ENCODE data around the gene DNMT1. TPM values are rescaled to one million over a fixed set of nuclear protein-coding genes. Genes with fewer than 3 reads are reported as not detected.
"Not testable (repeated sequence)": the region's sequence is repeated elsewhere in the genome, so short reads cannot be mapped to it uniquely, and the experiment has no call there.

The DNMT1 gene
- total RNA-seq, 1 donor from 2014 or later: 39.4 TPM

GRCh38 chr19:10184636-10185035, 10.1 kb downstream of the DNMT1 start:
- no peak for DNase-seq (ENCODE audit: low read depth, low spot score)

- DNase-seq (ENCODE audit: low read depth, low spot score): no peak
Measured at GRCh38 chr19:10183926-10184325, 10.8 kb downstream of the DNMT1 start.

DNA sequence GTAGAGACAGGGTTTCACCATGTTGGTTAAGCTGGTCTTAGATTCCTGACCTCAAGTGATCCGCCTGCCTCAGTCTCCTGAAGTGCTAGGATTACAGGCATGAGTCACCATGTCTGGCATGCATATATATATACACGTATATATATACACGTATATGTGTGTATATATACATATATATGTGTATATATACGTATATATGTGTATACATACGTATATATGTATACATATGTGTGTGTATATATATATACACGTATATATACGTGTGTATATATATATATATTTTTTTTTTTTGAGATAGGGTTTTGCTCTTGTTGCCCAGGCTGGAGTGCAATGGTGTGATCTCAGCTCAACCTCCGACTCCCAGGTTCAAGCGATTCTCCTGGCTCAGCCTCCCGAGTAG, 11.9 kb downstream of the DNMT1 start:
- DNase-seq (ENCODE audit: low read depth, low spot score): no peak

DNA sequence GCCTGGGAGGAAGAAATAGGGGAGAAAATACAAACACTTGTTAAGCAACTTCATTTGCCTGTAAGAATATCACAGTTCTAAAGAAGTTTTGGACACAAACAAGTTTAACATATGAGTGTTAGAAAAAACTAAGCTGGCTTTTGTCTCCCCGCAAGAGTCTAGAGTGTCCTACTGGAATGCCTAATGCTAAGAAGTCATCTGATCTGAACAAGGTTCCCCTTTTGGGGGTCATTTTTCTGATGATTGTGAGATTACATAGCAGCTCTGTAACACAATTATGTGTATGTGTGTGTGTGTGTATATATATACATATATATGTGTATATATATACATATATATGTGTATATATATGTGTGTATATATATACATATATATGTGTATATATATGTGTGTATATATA, 12.7 kb downstream of the DNMT1 start:
- no peak for DNase-seq (ENCODE audit: low read depth, low spot score)

DNA sequence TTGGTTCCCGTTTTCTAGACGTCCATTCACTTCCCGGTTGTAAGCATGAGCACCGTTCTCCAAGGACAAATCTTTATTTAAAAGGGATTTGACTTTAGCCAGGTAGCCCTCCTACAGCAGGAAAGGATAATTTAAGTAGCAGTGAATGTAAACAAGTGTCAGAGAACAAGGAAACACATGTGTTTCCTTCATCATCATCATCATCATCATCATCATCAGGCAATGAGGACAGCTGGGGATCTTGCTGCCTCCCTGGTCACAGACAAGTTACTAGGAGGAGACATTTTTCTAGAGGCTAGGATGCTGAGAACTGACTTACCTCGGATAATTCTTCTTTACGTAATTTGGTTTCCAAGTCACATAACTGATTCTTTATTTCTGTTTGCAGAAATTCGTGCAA, 14.3 kb downstream of the DNMT1 start:
- DNase-seq (ENCODE audit: low read depth, low spot score): no peak

GRCh38 chr19:10180024-10180423, 14.7 kb downstream of the DNMT1 start:
- not testable (repeated sequence) for DNase-seq (ENCODE audit: low read depth, low spot score)

GRCh38 chr19:10173527-10173926, 21.2 kb downstream of the DNMT1 start:
- no peak for DNase-seq (ENCODE audit: low read depth, low spot score)

- no peak for DNase-seq (ENCODE audit: low read depth, low spot score)
Measured at GRCh38 chr19:10168386-10168948, 26.3 kb downstream of the DNMT1 start.

GRCh38 chr19:10167459-10167858, 27.3 kb downstream of the DNMT1 start:
- no peak for DNase-seq (ENCODE audit: low read depth, low spot score)

GRCh38 chr19:10166501-10166900, 28.3 kb downstream of the DNMT1 start:
- DNase-seq (ENCODE audit: low read depth, low spot score): not testable (repeated sequence)

DNA sequence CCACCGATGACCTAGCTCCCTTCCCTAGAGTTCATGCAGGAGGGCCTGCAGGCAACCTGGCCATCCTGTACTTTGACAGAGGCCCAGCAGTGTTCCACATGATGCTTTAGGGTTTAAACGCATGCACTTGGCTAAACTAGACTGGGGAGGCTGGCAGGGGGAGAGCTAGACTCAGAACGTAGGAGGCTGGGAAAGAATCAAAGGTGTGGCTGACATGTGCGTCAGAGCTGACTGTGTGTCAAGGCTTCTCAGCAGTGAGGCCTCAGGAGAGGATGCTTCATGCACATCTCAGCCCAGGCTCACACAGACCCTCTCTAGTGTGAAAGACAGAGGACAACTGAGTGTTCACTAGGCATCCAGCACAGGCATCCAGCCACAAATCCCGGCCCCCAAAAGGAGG, 28.7 kb downstream of the DNMT1 start:
- no peak for DNase-seq (ENCODE audit: low read depth, low spot score)

DNA sequence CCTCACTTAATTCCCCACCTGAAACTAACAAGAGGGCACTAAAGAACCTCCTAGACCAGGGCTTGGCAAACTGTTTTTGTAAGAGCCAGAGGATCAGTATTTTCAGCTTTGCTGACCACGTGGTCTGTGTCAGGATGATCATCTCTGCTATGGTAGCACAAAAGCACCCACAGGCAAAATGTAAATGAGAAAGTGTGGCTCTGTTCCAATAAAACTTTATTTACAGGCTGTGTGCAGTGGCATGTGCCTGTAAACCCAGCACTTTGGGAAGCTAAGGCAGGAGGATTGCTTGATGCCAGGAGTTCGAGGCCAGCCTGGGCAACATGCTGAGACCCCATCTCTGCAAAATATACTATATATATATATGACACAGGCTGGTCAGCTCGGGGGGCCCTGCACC, 31.2 kb downstream of the DNMT1 start:
- no peak for DNase-seq (ENCODE audit: low read depth, low spot score)

- no peak for DNase-seq (ENCODE audit: low read depth, low spot score)
Measured at GRCh38 chr19:10159610-10160009, 35.1 kb downstream of the DNMT1 start.

- DNase-seq (ENCODE audit: low read depth, low spot score): no peak
Measured at GRCh38 chr19:10158485-10158884, 36.3 kb downstream of the DNMT1 start.

GRCh38 chr19:10158071-10158470, 36.7 kb downstream of the DNMT1 start:
- no peak for DNase-seq (ENCODE audit: low read depth, low spot score)

DNA sequence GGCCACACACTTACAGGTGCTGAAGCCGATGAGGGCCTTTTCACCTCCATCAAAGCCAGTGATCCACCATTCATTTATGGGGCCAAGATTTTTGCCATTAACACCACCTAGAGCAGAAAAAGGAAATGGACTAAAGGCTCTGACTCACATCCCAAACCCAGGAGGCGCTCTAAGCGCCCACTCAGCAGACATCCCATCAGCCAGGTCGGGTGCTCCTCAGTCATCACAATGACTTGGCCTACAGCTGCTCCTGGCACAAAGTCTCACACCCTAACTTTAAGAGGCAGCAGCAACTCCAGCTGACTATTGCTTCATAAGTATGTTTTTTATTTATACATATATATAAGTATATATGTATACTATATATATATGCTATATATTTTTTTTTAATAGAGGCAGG, 38.9 kb downstream of the DNMT1 start:
- no peak for DNase-seq (ENCODE audit: low read depth, low spot score)

- DNase-seq (ENCODE audit: low read depth, low spot score): no peak
Measured at GRCh38 chr19:10152100-10152499, 42.7 kb downstream of the DNMT1 start.

DNA sequence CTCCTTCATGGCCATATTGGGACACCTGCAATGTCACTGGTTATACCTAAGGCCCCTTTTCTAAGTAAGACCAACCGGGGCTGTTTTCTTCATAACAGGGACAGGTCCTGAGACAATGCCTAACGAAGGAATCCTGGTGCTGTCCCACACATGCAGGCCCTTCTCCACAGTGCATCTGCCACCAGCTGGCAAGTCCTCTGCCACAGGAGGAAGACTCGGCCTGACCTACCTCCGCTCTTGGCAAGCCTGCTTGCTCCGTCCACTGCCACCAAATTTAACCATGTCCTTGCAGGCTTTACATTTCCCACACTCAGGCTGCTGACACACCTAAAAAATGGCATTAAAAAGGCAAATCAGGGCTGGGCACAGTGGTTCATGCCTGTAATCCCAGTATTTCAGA, 43.2 kb downstream of the DNMT1 start:
- DNase-seq (ENCODE audit: low read depth, low spot score): no peak

DNA sequence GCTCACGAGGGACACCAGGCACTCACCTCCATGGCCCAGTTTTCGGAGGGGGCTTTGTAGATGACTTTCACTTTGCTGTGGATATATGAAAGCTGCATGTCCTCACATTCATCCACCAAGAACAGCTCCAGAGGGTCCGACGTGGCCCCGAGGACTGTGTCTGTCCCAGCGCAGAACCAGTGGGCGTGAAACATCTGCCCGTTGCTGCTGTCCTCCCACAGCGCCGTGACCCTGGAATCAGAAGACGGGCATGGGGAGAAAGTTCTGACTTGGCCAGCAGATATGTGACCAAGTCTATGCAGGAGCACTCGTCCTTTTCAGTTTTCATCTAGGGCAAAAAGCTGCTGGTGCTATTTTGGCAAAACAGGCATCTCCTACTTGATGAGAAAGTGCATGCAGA, 45.3 kb downstream of the DNMT1 start:
- DNase-seq (ENCODE audit: low read depth, low spot score): no peak

- no peak for DNase-seq (ENCODE audit: low read depth, low spot score)
Measured at GRCh38 chr19:10146142-10146541, 48.6 kb downstream of the DNMT1 start.

DNA sequence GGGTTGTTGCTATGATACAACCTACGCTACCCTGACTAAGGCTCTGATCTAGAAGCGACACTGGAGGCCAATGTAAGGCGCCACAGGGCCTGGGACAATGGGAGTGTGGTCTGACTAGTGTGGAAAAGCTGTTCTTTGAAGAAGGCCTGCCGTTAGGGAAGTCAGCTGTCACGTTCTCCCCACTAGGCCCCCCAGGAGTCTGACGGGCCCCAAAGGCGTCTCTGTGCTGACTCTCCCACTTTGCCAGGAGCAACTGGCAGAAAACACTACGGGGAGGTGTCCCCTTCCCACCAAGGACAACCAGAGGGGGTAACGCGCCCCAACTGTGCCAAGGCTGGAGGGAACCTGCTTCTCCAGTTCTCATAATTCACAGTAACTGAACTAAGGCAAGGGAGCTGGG, 49.7 kb downstream of the DNMT1 start:
- no peak for DNase-seq (ENCODE audit: low read depth, low spot score)

DNA sequence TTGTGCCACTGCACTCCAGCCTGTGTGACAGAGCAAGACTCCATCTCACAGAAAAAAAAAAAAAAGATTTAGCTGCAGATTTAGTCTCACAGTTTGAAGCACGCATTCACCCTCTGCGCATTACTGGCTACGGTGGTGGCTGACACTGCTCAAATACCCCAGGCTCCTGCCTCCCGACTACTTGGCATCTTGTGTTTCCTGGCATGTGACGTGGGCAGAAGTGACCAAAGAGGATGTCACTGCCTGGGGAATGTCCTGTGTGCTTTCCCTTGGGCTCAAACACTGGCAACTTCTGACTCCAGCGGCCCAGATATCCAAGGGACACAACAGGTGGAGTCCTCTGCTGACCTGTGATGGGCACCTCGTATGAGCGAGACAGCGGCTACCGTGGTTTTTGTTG, 50.4 kb downstream of the DNMT1 start:
- no peak for DNase-seq (ENCODE audit: low read depth, low spot score)

DNA sequence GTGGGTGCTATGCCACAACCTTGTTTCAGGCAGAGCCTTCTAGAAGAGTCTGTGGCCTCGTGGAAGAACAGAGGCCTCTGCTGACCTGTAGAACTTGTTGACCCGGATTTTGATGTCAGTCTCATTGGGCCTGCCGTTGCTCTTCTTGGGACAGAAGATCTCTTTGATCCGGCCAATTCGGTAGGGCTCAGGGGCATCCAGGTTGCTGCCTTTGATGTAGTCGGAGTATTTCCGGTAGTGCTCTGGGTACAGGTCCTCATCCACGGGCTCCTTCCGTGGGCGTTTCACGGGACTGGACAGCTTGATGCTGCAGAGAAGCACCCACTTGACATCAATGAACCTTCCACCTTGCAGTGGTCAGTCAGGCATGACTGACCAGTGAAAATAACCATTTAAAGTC, 51.1 kb downstream of the DNMT1 start:
- no peak for DNase-seq (ENCODE audit: low read depth, low spot score)

GRCh38 chr19:10142701-10143375, 51.9 kb downstream of the DNMT1 start:
- no peak for DNase-seq (ENCODE audit: low read depth, low spot score)
